Anterior cingulate cortex (tissue), 58 donors: Measurements from ENCODE around the gene HTR2C.
"Not testable (repeated sequence)": the region's sequence is repeated elsewhere in the genome, so short reads cannot be mapped to it uniquely, and the experiment has no call there.

Source experiments
- DNase-seq, 58 donors: peaks; one replicate each; lab custom pipeline; 2025; lab: John Stamatoyannopoulos, UW

Gene HTR2C

GRCh38 chrX:114583646-114584374 lies at the start of gene HTR2C:
Gene HTR2C (plus strand): TSS chrX:114584086. CDS start chrX:114726937, 142,851 bp downstream.
- DNase-seq = no peak

- DNase-seq = no peak
These were observed 3.5 kb upstream of the HTR2C start for GRCh38 chrX:114580336-114580735.

GRCh38 chrX:114581528-114582263 lies 2.2 kb upstream of the HTR2C start:
- no peak for DNase-seq

DNA sequence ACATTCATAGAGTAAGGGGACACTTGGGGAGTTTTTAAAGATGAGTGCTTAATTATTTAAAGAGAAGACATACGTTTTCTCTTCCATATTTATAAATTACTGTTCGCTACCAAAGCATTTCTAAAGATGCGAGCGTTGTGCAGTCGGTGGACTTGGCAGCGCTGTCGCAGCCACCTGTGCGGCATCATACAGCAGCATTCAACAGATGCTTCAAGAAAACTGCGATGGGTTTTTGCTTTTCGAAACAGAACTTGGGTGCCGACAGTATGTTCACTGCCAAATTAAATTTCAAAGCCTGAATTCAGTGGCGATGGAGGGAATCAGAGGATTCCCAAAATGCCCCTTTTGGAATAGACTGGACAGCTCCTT lies 1.6 kb upstream of the HTR2C start:
- DNase-seq = no peak

GRCh38 chrX:114582698-114583395 lies 1.0 kb upstream of the HTR2C start:
- DNase-seq = no peak

DNA sequence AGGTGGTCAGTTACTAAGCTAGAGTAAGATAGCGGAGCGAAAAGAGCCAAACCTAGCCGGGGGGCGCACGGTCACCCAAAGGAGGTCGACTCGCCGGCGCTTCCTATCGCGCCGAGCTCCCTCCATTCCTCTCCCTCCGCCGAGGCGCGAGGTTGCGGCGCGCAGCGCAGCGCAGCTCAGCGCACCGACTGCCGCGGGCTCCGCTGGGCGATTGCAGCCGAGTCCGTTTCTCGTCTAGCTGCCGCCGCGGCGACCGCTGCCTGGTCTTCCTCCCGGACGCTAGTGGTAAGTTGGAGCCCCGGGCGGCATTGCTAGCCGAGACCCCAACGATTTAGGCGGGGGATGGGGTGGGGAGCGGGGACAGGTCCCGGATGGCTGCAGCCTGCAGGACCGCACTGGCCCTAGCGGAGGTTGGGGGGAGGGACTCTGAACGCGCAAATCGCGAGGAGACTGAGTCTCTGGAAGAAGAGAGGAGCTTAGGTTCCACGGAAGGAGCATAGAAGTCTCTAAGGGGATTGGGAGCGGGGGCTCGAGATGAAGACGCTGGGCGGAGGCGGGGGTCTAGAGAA lies 573 bp downstream of the HTR2C start:
- DNase-seq = no peak

- DNase-seq = no peak
These were observed 1.3 kb downstream of the HTR2C start for GRCh38 chrX:114584983-114585842.

GRCh38 chrX:114591121-114591520 lies 7.2 kb downstream of the HTR2C start:
- DNase-seq = no peak

DNA sequence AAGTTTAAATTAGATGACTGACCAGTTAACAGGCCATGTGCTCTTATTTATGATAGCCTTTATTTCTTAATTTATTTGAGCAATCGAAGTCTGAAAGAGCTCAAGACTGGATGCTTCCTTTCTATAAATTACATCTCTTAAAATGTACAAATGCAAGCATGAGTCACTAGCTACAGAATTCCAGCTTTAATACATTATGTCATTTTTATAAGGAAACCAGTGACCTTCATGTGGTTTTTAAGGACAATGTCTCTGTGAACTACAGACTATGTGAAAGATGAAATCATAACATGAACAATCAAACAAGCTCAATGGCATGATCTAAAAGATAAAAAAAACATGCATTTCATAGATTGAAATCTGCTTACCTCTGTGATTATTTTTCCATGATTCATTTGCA lies 15.4 kb downstream of the HTR2C start:
- no peak for DNase-seq

GRCh38 chrX:114599911-114600310 lies 16.0 kb downstream of the HTR2C start:
- no peak for DNase-seq

GRCh38 chrX:114606619-114607018 lies 22.7 kb downstream of the HTR2C start:
- not testable (repeated sequence) for DNase-seq

DNA sequence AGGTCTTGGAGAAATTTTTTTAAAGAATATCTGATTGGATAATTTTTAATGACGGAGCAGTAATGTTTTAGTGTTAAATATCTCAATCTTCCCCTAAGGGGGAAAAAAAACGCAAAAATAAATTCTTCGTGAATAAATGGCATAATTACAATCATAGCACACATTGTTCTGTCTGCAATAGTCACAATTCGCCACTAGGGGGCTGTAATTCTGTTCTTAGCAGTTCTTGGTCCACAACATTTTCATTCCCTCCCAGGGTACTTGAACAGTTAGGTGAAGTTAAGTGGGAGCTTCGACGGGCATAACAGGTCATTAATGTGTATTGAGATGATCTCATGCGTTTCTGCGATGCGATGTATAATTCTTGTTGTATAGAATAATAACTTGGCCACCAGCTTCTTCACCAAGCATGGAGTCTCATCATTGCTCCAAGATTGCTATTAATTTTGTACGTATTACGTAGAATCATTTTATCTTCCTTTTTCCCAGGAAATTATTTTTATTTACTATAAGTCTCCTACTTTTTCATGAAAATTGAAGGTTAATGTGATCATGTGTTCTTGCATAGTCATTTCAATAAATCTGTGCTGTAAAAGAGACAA lies 27.2 kb downstream of the HTR2C start:
- peak in 4 of 58 donors; percentile 0 to 2 (median 0) for DNase-seq

DNA sequence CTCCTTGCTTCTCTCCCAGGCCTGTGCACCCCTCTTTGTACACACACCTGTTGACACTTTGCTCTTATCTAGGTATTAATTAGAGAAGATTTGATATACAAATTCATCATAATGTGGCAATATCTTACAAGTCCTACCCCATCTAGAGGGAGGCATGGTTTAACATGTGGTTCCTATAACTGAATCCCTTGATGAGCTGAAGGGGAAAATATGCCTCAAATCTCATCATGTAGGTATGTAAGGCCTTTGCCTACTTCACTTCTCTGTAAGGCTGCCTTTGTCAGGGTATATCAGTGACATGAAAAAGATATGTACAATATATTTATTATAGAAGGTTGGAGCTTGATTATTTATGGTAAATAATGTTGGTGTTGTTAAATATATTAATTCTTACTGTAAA lies 31.9 kb downstream of the HTR2C start:
- DNase-seq = no peak

DNA sequence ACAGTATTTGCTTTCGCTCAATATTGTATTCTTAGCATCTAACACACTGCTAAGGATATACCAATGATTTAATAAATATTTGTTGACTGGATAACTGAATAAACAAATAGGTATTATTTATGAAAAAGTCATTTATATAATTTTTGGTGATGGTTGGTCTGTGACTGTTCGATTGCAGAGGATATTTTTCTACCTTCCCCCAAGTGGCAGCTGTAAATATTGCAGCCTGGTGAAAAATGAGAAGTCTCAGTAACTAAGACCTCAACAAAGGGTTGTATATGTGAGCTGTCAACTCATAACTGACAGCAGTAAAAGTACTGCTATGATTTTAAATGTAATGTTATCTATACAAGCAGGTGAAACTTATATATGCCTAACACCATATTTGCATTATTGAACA lies 36.0 kb downstream of the HTR2C start:
- DNase-seq = no peak

GRCh38 chrX:114626323-114626722 lies 42.4 kb downstream of the HTR2C start:
- DNase-seq = no peak

GRCh38 chrX:114635986-114636385 lies 52.1 kb downstream of the HTR2C start:
- DNase-seq = no peak

DNA sequence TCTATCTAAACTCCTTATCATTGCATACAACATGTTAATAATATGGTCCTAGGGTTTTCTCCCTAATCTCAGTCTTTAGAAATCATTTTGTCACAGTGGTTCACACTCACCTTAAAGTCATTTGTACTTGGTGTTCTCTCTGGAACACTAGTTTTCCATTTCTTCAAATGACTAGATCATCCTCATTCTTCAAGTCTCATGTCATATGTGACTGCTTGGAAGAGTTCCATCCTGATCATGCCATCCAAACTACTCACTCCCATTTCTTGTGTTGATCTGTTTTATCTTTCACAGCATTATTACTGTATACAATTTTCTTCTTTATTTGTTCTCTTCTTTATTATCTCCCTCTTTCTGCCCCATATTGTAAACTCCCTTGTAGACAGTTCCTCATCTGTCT lies 66.5 kb downstream of the HTR2C start:
- DNase-seq = no peak

GRCh38 chrX:114675365-114675764 lies 91.5 kb downstream of the HTR2C start:
- no peak for DNase-seq

DNA sequence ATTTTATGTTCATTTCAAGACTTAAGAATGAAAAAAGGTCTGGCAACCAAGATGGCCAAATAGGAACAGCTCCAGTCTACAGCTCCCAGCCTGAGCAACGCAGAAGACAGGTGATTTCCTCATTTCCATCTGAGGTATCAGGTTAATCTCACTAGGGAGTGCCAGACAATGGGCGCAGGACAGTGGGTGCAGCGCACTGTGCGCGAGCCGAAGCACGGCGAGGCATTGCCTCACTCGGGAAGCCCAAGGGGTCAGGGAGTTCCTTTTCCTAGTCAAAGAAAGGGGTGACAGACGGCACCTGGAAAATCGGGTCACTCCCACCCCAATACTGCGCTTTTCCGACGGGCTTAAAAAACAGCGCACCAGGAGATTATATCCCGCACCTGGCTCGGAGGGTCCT lies 116.6 kb downstream of the HTR2C start:
- not testable (repeated sequence) for DNase-seq

- no peak for DNase-seq
These were observed 125.5 kb downstream of the HTR2C start for GRCh38 chrX:114709406-114709805.
